Midbrain (tissue), 1 donor: ENCODE data around the gene SPNS2.
A peak's percentile ranks its signal among the peaks of the same experiment; 100 is the strongest.

Experiments
- DNase-seq: peaks from one replicate; lab custom pipeline; 2025; lab: John Stamatoyannopoulos, UW

Gene SPNS2

DNA sequence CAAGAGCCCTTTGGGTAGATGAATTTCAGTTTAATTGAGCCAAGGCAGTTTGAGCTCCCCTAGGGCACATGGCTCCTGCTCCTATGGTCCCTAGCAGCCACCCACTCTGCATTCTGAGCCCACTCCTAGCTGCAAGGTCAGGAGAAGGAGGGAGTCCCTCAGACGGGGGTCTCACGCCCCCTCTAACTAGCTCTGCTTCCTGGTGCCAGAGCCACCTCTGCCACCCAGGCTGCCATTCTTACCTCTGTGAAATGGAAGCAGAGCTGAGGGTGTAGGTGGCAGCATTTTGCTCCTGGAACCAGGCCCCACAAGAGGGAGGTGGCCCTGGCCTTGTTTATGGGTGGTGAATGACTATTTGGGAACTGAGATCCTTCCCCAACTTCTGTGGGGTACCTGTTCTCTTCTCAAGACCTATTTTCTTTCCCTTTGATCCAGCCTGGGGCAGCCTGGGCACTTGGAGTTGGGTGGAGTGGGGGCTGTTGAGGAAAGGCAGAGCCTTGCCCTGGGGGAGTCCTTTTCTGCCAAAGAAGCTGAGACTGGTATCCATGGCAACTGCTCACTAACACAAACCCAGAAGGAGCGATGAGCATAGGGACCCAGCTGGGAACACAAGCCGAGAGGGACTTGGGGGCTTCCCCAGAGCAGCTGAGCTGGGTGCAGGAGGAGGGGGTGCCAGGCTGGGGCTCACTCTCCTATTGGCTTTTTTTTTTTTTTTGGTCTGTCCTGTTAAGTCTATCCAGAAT, 4.8 kb downstream of the SPNS2 start:
- no peak for DNase-seq

DNA sequence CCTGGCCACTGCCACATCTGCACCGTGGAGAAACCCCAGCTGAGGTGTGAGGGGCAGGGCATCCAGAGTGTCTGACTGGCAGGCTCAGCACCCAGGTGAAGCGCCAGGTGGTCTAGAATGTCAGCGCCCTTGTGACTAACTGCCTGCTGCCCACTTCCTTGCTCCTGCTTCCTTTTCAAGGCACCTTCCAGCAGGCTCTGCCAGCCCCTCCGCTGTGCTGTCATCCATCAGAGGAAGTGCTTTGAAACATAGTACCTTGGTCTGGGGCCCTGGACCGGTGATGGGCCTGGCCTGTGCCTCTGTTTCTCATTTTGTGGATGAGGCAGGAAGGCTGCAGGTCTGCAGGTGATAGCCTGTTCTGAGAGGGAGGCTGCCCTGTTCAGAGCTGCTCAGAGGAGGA, 5.5 kb downstream of the SPNS2 start:
- no peak for DNase-seq

DNA sequence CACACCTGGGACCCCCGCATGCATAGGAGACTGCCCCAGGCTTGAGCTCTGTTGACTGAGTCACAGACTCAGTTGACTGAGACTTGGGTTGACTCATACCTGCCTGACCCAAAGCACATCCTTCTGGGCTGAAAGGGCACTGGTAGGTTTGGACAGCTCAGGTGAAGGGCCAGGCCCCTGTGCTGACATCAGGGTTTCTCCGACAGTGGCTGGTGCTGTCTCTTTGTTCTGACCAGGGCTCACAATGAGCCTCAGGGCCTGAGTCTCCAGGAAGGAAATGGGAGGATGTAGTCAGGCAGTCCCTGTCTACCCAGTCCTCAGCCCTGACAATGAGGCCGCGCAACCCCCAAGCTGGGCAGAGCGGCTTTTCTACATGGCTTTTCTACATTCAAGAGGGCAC, 6.5 kb downstream of the SPNS2 start:
- no peak for DNase-seq

DNA sequence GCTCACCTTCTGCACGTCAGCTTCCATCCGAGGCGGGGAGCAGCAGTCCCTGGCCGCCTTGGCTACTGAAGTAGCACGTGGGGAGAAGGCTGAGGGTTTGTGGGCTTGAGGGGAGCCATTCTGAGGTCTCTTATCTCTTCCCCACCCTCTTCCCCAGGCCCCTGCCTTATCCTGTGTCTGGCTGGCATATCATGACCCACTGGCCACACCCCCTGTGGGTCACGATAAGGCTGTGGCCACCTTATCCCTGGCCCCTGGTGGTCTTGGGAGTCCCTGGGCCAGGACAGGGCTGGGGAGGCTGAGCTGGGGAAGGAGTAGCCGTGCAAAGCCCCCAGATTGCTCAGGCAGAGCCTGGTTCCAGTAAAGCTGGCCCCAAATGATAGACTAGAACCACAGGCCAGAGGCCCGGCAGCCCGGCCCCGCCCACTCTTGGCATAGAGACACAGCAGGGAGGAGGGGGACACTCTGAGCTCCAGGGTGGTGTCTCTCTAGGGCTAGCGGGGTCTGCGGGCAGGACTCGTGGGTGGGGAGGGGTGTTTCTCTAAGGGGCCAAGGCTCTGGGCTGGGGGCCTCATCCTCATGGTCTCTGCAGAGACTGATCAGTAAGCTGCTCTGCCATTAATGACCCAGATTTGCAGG, 7.6 kb downstream of the SPNS2 start:
- DNase-seq: no peak

DNA sequence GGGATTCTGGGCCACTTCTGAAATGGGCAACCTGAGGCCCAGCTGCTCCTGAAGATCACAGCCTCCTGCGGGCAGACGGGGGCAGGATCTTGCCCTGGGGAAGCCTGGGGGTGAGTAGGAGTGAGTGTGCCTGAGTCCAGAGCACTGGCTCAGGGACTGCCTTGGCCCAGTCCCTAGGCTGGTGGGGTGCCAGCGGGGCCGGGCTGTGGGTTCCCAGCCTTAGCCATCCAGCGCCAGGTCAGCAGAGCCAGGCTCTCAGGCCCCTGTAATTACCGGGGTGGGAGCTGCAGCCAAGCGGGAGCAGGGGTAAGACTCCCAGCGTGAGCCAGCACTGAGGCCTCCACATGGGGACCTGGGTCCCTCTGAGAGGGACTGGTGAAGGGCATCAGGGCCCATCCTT, 8.2 kb downstream of the SPNS2 start:
- DNase-seq: no peak

DNA sequence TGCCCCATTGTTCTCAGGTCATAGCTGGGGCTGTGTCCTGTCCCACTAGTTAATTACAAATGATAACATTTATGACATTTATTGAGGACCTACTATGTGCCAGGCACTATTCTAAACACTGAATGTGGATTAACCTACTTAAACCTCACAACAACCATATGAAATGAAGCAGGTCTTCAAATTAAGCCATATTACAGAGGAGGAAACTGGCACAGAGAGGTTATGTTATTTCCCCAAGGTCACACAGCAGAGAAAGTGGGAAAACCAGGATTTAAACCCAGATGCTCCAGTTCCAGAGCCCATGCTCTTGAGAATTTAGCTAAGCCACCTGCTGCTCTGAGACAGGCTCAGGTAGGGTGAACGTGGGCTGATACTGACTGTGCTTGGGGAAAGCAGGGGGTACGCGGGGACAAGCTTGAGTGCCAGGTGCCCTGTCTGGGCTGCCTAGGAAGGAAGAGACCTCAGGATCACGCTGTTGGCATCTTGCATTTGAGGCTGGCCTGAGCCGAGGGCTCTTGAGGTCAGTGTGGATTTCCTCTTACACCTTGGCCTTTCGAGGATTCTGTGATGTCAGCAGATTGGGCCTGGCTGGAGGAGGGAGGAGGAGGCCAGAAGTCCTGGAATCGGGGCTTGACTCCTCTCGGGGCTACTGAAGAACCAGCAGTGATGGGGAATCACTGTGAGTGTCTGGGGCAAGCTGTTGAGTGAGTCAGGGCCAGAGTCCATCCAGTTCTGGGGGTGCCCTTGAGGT, 8.9 kb downstream of the SPNS2 start:
- no peak for DNase-seq

DNA sequence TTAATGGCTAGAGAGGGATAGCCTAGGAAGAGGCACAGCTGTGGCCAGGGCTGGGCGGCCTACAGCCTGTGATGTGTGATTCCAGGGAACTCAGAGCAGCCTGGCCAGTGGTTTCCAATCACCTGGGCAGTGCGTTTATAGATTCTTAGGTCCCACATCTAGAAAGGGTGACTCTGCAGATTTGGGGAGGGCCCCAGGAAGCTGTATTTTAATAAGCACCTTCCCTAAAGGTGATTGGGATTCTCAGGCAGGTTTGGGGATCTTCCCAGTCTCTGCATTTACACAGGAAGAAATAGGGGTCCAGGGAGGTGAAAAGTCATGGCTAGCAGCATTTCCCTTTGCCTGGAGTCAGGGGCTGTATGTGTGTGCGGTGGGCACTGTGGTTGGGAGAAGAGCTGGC, 9.5 kb downstream of the SPNS2 start:
- no peak for DNase-seq

DNA sequence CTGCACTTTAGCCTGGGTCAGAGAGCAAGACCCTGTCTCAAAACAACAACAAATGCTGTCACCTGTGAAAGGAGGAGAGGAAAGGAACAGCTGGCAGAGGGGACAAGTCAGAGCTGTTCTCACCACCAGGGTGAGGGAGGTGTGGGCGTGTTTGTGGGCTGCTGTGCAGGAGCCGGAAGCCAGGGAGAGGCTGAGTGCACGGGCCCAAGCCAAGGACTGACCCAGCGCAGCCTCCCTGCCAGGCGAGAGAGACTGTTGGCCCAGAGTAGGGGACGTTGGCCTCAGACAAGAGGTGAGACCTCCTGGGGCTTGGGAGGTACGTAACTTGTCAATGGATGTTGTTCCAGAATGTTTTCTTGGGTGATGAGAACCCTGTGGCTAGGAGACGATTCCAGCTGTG, 10.7 kb downstream of the SPNS2 start:
- no peak for DNase-seq

DNA sequence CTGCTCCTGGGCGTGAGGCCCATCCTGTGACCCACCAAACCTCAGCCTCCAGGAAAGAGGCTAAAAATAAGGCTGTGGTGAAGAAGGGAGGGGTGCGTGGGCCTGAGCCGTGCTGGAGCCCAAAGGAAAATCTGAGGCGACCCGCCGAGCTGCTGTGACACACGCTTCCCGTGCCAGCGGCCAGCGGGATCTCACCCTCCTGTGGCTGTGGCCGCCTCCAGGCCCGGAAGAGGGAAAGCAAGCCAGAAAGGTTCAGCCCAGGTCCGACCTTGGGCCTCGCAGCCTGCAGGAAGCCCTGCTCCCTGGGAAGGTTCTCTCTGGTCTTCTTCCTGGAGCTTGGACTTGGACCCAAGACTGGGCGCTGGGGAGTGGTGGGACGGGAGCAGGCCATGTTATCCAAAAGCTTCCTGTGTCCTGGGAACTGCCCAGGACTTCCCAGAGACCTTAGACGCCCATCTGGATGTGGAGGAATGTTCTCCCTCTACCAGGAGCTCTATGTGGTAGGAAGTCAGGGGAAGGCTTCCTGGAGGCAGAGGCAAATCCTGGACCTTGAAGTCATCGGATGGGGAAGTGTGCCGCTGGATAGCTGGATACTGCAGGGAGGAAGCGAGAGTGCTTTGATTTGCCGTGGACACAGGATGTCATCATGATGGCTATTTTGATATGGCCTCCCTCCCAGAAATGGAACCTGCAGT, 11.4 kb downstream of the SPNS2 start:
- DNase-seq: no peak

DNA sequence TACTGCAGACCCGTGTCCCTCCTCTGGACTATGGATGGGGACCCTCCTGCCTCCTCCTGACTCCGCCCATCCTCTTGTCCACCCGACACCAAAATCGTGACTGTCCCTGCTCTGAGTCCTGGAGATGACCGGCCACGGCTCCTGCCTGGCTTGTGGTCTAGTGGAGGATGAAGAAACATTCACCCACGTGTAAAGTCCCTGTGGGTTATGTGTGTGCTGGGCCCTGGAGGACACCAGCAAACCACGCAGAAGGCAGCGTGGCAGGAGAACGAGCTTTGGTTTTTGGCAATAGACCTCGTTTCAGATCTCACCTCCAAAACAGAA, 11.9 kb downstream of the SPNS2 start:
- no peak for DNase-seq

DNA sequence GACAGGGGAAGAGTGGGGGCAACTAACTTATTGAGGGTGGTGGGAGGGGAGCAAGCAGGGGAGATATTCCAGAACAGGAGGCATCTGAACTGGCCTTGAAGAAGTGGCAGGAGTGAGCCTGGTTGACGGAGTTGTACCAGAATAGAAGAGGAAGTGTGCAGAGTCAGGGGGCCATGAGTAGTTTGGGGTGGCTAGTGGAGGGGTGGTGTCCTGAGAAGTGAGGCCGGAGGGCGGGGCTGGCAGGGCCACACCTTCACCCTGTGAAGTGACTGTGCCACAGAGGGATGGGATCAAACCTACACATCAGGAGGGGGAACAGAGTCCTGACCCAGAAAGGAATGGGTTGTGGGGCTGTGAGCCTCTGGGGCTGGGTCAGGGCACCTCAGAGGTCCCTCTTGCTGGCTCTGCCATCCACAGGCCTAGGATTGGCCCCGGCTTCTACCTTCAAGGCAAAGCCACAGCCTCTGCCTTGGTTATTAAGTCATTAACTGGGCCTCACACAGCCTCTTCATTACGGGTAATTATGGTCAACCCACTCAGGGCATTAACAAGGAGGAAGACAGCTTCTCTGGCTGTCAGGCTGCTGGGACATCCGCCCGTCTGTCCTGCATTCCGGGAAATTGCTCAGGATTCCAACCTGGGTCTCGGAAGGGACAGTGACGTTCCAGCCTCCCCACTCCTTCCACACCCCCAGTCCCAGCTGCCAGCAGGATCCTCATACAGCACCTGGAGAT, 12.7 kb downstream of the SPNS2 start:
- DNase-seq: no peak

DNA sequence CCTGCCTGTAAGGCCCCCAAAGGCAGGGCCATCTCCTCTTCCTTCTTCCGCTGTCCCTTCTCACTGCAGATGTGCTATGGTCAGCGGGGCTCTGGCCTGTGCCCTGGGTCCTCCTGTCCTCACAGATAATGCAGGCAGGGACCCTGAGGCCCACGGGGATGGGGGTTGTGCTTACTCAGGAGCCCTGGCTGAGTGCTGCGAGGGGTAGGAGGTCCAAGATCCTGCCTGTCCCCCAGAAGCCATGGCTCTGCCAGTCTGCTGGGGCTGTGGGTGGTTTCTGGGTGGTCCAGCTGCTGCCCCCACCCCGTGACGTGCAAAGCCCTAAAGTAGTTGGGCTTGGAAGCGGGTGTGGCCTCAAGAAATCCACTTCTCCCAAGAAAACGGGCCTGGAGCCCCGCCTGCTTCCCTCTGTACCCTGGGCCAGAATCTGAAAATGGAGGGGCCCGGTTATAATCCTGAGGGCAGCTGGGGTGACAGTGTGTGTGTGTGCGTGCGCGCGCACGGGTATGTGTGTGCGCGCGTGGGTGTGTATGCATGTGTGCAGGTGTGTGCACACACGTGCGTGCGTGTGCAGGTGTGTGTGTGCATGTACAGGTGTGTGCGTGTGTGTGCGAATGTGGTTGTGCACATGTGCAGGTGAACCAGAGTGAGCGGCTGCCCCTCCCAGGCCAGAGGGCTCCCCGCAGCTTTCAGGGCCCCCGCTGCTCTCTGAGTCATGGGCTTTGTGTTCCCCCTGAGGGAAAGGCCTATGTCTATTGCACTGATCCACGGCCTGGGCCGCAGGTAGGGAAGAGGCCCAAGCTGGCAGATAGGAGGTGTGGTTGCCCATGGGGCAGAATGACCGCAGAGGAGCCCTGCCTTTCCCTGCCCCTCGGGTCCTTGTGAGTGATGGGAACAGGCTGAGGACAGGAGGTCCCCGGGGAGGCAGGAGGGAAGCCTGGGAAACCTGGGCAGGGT, 13.8 kb downstream of the SPNS2 start:
- DNase-seq: no peak

DNA sequence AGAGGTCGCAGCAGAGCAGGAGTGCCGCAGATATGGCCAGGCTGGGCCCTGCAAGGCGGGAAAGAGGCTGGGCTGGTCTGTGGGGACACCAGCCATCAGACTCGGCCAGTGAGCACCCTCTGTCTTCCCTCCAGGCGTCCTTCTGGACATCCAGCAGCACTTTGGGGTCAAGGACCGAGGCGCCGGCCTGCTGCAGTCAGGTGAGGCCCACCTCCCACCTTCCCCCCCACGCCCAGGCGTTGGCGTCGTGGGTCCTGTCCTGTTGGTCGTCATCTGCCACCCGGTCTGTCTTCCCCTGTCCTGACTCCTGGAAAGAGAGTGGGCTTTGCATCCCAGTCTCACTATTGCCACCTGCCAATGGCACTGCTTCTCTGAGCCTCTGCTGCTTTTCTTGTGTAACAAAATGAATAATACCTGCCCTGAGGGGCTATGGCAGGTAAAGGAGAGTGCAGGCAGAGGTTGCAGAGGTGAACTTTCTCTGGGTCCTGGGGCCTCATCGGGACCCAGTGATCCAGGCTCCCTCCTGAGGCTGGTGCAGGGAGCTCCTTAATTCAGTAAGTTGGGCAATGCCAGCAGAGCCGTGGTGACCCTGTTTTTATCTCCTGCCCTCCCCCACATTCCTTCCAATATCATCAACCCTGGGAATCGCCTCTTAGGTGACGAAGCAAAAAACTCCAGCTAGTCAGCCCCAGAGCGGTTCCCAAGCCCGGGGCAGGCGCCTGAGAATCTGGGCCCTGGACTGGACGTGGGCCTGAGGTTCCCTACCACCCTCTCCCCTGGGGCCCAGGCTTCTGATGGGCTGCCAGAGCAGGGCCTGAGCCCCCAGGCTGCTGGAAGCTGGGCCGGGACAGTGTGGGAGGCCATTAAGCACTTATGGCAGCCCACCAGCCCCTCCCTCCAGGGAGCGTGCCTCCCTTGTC, 14.7 kb downstream of the SPNS2 start:
- DNase-seq: no peak

DNA sequence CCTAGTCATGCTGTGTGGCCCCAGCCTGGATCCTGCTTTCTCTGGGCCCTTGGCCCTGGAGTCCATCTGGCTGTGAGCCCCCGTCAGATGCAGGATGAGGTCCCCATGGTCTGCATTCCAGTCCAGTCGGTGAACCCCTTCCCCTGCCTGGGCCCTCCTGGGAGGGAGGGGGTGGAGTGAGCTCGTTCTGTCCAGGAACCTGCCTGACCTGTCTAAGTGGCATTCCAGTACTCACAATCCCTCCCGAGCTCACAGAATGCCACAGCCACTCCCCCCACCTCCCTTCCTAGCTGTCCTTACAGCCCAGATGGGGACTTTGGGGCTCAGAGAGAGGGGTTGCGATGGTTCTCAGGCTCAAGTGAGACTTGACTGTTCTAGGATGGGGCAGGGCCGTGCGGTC, 15.5 kb downstream of the SPNS2 start:
- no peak for DNase-seq

DNA sequence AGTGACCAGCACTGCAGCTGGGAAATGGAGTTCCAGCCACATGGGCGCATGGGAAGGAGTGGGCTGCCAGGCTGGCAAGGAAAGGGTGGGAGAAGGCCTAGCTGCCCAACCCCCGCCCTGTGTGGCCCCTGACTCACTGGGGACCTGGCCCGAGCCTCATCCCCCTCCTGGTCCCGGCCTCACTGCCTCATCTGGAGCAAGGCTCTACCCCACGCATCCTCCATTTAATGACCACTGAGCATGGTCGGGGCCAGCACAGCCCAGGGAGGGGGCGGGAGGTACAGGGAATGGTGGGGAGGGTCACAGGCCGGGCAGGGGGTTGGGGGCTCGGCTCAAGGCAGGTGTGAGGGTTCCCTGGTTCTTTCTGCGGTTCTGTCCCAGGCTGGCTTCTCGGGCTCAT, 16.1 kb downstream of the SPNS2 start:
- no peak for DNase-seq

DNA sequence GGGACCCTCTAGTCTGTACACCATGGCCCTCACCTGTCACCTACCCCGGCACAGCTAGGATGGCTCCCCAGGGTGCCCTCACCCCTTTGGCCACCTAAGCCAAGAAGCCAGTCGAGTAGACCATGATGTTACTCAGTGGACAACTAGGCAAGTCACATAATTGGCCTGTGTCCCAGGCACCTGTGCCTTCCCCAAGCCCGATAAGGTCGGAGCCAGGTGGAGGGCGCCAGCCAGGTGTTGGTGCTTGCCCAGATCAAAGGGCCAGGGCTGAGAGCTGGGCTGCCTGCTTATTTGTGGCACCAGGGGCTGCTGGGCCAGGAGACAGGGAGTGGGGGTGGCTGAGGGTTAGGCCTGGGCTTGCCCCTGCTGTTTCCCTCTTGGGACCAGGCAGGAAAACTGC, 16.8 kb downstream of the SPNS2 start:
- DNase-seq: no peak

DNA sequence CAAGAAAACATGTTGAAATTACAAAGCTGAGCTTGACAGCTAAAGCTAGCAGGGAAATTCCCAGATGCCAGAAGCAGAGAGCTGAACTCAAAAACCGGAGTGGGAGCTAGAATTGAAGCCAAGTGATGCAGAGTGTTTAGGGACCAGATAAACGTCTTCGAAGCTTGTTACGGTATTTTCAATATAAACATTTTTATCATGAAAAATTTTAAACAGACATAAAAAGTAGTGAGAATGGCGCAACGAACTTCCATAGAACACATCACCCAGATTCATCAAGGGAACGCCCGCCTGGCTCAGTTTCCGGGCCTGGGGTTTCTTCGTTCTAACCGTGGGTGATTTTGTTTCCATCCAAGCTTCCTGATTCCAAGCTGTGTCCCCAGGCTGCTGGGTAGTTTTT, 18.1 kb downstream of the SPNS2 start:
- DNase-seq: no peak

DNA sequence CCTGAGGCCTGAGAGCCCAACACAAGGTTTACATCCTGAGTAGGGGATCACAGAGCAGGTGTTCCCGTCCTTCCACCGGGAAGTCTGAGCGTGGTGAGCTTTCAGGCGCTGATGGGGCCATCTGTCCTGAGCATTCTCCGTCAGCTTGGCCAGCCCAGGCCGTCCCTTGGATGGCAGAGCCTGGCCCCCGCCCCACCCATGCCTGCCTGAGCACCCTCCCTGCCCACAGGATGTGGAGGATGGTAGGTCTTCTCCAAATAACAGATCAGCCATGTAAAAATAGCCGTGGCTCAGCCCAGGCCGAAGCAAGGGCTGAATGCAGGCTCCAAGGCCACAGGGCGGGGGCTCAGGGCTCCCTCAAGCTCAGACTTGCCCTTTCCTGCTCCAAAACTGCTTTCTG, 20.2 kb downstream of the SPNS2 start:
- no peak for DNase-seq

DNA sequence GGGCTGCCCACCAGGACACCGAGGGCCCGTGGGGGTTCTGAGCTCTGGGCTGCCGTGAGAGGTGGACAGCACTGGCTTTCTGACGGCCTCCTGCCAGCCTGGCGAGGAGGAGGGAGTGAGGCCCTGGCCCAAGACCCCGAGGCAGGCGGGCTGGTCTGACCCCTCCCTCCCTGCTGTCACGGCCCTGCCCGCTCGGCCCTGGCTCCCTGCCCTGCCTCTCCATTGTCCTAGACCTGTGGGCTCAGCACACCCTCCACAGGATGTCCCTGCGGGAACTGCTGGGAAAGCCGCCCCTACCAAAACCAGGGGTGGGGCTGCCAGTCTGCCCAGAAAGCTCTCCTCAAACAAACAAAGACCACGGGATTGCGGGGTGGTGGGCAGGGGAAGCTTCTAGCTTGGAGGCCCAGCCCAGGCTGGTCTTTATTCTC, 20.7 kb downstream of the SPNS2 start:
- peak; percentile 41 for DNase-seq
